IMR-90 (cell line): ENCODE measurements around the gene SRBD1. TPM values are rescaled to one million over a fixed set of nuclear protein-coding genes. Genes with fewer than 3 reads are reported as not detected.

Experiments used
- ATAC-seq: fragments of 200-7000 bp; cut with Tn5 transposase; 2 replicates; pipeline ENCODE4 v1.9.1; 2020; ENCODE audit warnings: low read depth, mild to moderate bottlenecking, moderate library complexity
- BruUV-seq: library from RNA; stranded (reverse); fragments of 400-500 nt; replicated peaks from 2 replicates; lab custom pipeline; 2021; lab: Mats Ljungman, UMichigan
- CTCF ChIA-PET: fragments of 300-600 bp; formaldehyde crosslinking; extraction: SDS; loops from one replicate; lab custom pipeline; 2021; ENCODE audit warnings: antibody characterized with exemption; lab: Yijun Ruan, JAX
- POLR2A ChIA-PET: fragments of 300-600 bp; sonication (Branson Sonifier 250); formaldehyde crosslinking; loops from one replicate; lab custom pipeline; 2022; ENCODE audit warnings: antibody characterized with exemption; ENCODE audit not compliant: unreplicated experiment; lab: Charles Lee
- DNase-seq: peaks from one replicate; pipeline ENCODE4 v3.0.0; 2013
- H2AFZ ChIP-seq: replicated peaks from 2 replicates; pipeline ENCODE3; 2013; ENCODE audit warnings: low read length, mild to moderate bottlenecking; ENCODE audit not compliant: poor library complexity
- H2AK5ac ChIP-seq: 2 replicates; pipeline ENCODE4 v1.6.1; 2013; ENCODE audit warnings: low read depth, low read length, inconsistent platforms
- H2AK9ac ChIP-seq: replicated peaks from 2 replicates; pipeline ENCODE3; 2013; ENCODE audit warnings: mild to moderate bottlenecking, low read depth, low read length, moderate library complexity; ENCODE audit not compliant: poor library complexity
- H2BK120ac ChIP-seq: 2 replicates; pipeline ENCODE4 v1.6.1; 2013; ENCODE audit warnings: low read depth, low read length, inconsistent platforms
- H2BK15ac ChIP-seq: 3 replicates; pipeline ENCODE4 v1.6.1; 2013; ENCODE audit warnings: low read depth, low read length, inconsistent platforms
- H2BK20ac ChIP-seq: 2 replicates; pipeline ENCODE4 v1.6.1; 2013; ENCODE audit warnings: low read depth, mild to moderate bottlenecking, inconsistent platforms, low read length, moderate library complexity
- H2BK5ac ChIP-seq: 2 replicates; pipeline ENCODE4 v1.6.1; 2013; ENCODE audit warnings: mild to moderate bottlenecking, low read depth, low read length, inconsistent platforms; ENCODE audit not compliant: poor library complexity, severe bottlenecking
- H3K14ac ChIP-seq: replicated peaks from 2 replicates; pipeline ENCODE4 v1.6.1; 2013; ENCODE audit warnings: low read depth, low read length, inconsistent platforms
- H3K18ac ChIP-seq: 2 replicates; pipeline ENCODE4 v1.6.1; 2013; ENCODE audit warnings: low read depth, low read length, control low read depth
- H3K23ac ChIP-seq: 2 replicates; pipeline ENCODE4 v1.6.1; 2013; ENCODE audit warnings: low read depth, low read length, inconsistent platforms
- H3K27ac ChIP-seq: 2 replicates; pipeline ENCODE4 v1.5.1; 2013; ENCODE audit warnings: mild to moderate bottlenecking, control low read depth, low read length; ENCODE audit not compliant: insufficient read depth
- H3K27me3 ChIP-seq: 2 replicates; pipeline ENCODE4 v1.6.1; 2013; ENCODE audit warnings: low read length; ENCODE audit not compliant: control insufficient read depth, insufficient read depth
- H3K36me3 ChIP-seq: 2 replicates; pipeline ENCODE4 v1.6.1; 2013; ENCODE audit warnings: low read length, mixed read lengths; ENCODE audit not compliant: control insufficient read depth, insufficient read depth
- H3K4ac ChIP-seq: 2 replicates; pipeline ENCODE4 v1.6.1; 2013; ENCODE audit warnings: low read depth, low read length, inconsistent platforms
- H3K4me1 ChIP-seq: 2 replicates; pipeline ENCODE4 v1.6.1; 2013; ENCODE audit warnings: low read length, mixed read lengths; ENCODE audit not compliant: control insufficient read depth, insufficient read depth
- H3K4me2 ChIP-seq: 2 replicates; pipeline ENCODE4 v1.6.1; 2013; ENCODE audit warnings: low read depth, mild to moderate bottlenecking, control low read depth, low read length, moderate library complexity
- H3K4me3 ChIP-seq: 2 replicates; pipeline ENCODE4 v1.5.1; 2013; ENCODE audit warnings: low read depth, mild to moderate bottlenecking, control low read depth, low read length, moderate library complexity; ENCODE audit not compliant: insufficient read depth
- H3K56ac ChIP-seq: 2 replicates; pipeline ENCODE4 v1.6.1; 2013; ENCODE audit warnings: low read length, inconsistent platforms; ENCODE audit not compliant: insufficient read depth; ENCODE audit errors: extremely low read depth
- H3K79me1 ChIP-seq, 2 experiments: 2 replicates each; pipeline ENCODE4 v1.6.1; 2013; ENCODE audit warnings: low read length in 2 of 2, inconsistent platforms in 1 of 2, low read depth in 1 of 2
- H3K9ac ChIP-seq: 2 replicates; pipeline ENCODE4 v1.6.1; 2013; ENCODE audit warnings: low read depth, low read length, control low read depth
- H3K9me1 ChIP-seq: 2 replicates; pipeline ENCODE4 v1.6.1; 2013; ENCODE audit warnings: low read length, inconsistent platforms; ENCODE audit not compliant: insufficient read depth
- H3K9me3 ChIP-seq: 2 replicates; pipeline ENCODE4 v1.6.1; 2013; ENCODE audit warnings: low read length; ENCODE audit not compliant: control insufficient read depth, insufficient read depth
- H4K20me1 ChIP-seq: 2 replicates; pipeline ENCODE4 v1.6.1; 2013; ENCODE audit warnings: low read length, inconsistent platforms; ENCODE audit not compliant: insufficient read depth
- H4K5ac ChIP-seq: 2 replicates; pipeline ENCODE4 v1.6.1; 2013; ENCODE audit warnings: mild to moderate bottlenecking, low read depth, low read length, control low read depth
- H4K8ac ChIP-seq, 2 experiments: 2 replicates each; pipeline ENCODE4 v1.6.1; 2013; ENCODE audit warnings: low read depth in 2 of 2, low read length in 2 of 2, control low read depth in 1 of 2, inconsistent platforms in 1 of 2
- H4K91ac ChIP-seq: 2 replicates; pipeline ENCODE4 v1.6.1; 2013; ENCODE audit warnings: low read depth, low read length, inconsistent platforms; ENCODE audit not compliant: insufficient read depth
- CHD1 ChIP-seq: IDR thresholded peaks from 2 replicates; pipeline ENCODE4 v1.6.1; 2012; ENCODE audit warnings: low read depth, low read length, improper control_type of control experiment
- FOS ChIP-seq: fragments of 150-350 bp; IDR thresholded peaks from 2 replicates; pipeline ENCODE4 v1.6.1; 2016; ENCODE audit warnings: low read depth, low read length
- MXI1 ChIP-seq: IDR thresholded peaks from 2 replicates; pipeline ENCODE4 v1.6.1; 2012; ENCODE audit warnings: low read depth, mild to moderate bottlenecking, low read length, moderate library complexity, borderline replicate concordance
- NFE2L2 ChIP-seq: fragments of 150-350 bp; IDR thresholded peaks from 2 replicates; pipeline ENCODE4 v1.6.1; 2016; ENCODE audit warnings: low read depth, mild to moderate bottlenecking, low read length
- SMC3 ChIP-seq: fragments of 150-350 bp; IDR thresholded peaks from 2 replicates; pipeline ENCODE4 v1.6.1; 2016; ENCODE audit warnings: low read depth, mild to moderate bottlenecking, antibody characterized with exemption, low read length, moderate library complexity
- WGBS, 2 experiments: methylation state at CpG; one replicate each; pipeline versions ENCODE4 v1.1.5 to v1.1.7; 2013; ENCODE audit warnings: missing lambda C conversion rate in 2 of 2; ENCODE audit not compliant: insufficient read length in 1 of 2; ENCODE audit errors: extremely low coverage in 2 of 2; 5-methylcytosine and 5-hydroxymethylcytosine counted together
- dilution Hi-C: fragments of 300-500 bp; cut with HindIII; formaldehyde crosslinking; loops from one replicate; pipeline ENCODE4 v1.14.3; 2018; ENCODE audit warnings: low sequenced_read_pairs; ENCODE audit not compliant: unreplicated experiment
- in situ Hi-C: fragments of 300-500 bp; cut with MboI; formaldehyde crosslinking; loops from 3 replicates; pipeline ENCODE4 v1.14.3; 2019; ENCODE audit warnings: low sequenced_read_pairs, inconsistent platforms, mixed read lengths
- intact Hi-C: fragments of 100-400 bp; cut with micrococcal nuclease; formaldehyde crosslinking; loops from 2 replicates; pipeline ENCODE4 v1.10.0; 2022
- polyA plus RNA-seq, 3 experiments: library from polyadenylated mRNA; depleted of rRNA; stranded (reverse); fragments of >200 nt; gene quantifications; 2 replicates each; pipeline ENCODE4 v1.2.3, GENCODE V29; 2012; ENCODE audit warnings: low replicate concordance in 1 of 3
- total RNA-seq: library from RNA; depleted of rRNA; stranded (reverse); fragments of >200 nt; gene quantifications from 2 replicates; pipeline ENCODE4 v1.2.3, GENCODE V29; 2012
- TF ChIP-seq, protein P1 (sequence below): conservative IDR thresholded peaks from 2 replicates; pipeline ENCODE4 v1.5.1; 2012; ENCODE audit warnings: mild to moderate bottlenecking, low read depth, low read length, improper control_type of control experiment

The SRBD1 gene
- total and polyA plus RNA-seq, 2 of the 4 experiments (the other 2 are of a cell fraction) = 3.5 to 14.7 TPM

DNA sequence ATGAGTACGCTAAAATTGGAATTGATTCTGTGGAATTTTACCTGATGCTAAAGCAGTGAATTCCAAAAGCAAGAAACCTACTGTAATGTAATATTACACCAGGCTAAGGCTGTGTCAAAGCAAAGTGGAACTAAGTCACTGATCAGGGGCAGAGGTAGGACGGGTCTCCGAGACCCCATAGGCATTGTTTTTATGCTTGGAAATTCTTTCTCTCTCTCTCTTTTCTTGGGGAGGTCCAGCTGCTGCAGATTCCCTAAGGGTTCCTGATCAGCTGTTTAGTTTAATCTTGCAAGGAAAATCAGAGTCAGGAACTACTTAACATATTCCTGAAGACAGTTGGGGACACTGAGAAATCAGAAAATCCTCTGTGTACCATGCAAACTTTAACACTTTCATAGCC, 220.2 kb downstream of the SRBD1 start:
- H3K27ac ChIP-seq = no peak overlapping the region
- dilution Hi-C loops (no loop called here), intact Hi-C loops (no loop called here), in situ Hi-C loops (no loop called here)
- no peak overlapping the region for H3K14ac ChIP-seq
- CTCF ChIA-PET = interaction anchor here (0.6 kb wide), 1 partner anchor 270 kb away, joined by 3 read pairs; no protein-coding TSS in a partner anchor
- no peak overlapping the region for H2BK15ac ChIP-seq
- no peaks in the 10 kb centered on the region for H3K27me3 ChIP-seq
- no peak overlapping the region for H3K4me2 ChIP-seq
- BruUV-seq = no TSS peak
- no peak overlapping the region for H4K8ac ChIP-seq
- no peak overlapping the region for H3K56ac ChIP-seq
- H3K4me1 ChIP-seq = peaks cover 3% of the 10 kb centered on the region; the same call in 1 of the 2 replicates
- H3K79me1 ChIP-seq = no peaks in the 10 kb centered on the region
- no peaks in the 10 kb centered on the region for H4K20me1 ChIP-seq
- DNase-seq (no peak), ATAC-seq (no peak)
- H2BK120ac ChIP-seq = no peak overlapping the region
- no peak overlapping the region for H3K18ac ChIP-seq
- no peak for TF ChIP-seq CHD1
- no peak for TF ChIP-seq FOS
- TF ChIP-seq SMC3 = no peak
- TF ChIP-seq MXI1 = no peak
- TF ChIP-seq, protein P1, sequence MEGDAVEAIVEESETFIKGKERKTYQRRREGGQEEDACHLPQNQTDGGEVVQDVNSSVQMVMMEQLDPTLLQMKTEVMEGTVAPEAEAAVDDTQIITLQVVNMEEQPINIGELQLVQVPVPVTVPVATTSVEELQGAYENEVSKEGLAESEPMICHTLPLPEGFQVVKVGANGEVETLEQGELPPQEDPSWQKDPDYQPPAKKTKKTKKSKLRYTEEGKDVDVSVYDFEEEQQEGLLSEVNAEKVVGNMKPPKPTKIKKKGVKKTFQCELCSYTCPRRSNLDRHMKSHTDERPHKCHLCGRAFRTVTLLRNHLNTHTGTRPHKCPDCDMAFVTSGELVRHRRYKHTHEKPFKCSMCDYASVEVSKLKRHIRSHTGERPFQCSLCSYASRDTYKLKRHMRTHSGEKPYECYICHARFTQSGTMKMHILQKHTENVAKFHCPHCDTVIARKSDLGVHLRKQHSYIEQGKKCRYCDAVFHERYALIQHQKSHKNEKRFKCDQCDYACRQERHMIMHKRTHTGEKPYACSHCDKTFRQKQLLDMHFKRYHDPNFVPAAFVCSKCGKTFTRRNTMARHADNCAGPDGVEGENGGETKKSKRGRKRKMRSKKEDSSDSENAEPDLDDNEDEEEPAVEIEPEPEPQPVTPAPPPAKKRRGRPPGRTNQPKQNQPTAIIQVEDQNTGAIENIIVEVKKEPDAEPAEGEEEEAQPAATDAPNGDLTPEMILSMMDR = no peak
- no peak for TF ChIP-seq NFE2L2
- no peaks in the 10 kb centered on the region for H3K9me1 ChIP-seq
- no peak overlapping the region for H3K23ac ChIP-seq
- H4K91ac ChIP-seq = no peak overlapping the region
- H3K9ac ChIP-seq = no peak overlapping the region
- 100% methylated on average over 1 of the region's 3 CpGs; no CpG with 5 or more reads in 1 of the 2 experiments for WGBS, 2 experiments
- no peak overlapping the region for H3K4me3 ChIP-seq
- H2AFZ ChIP-seq = no peak overlapping the region
- no peak overlapping the region for H2BK5ac ChIP-seq
- no peak overlapping the region for H2AK5ac ChIP-seq
- H3K4ac ChIP-seq = no peak overlapping the region
- no peak overlapping the region for H2BK20ac ChIP-seq
- no peak overlapping the region for H2AK9ac ChIP-seq
- H3K9me3 ChIP-seq = no peaks in the 10 kb centered on the region
- POLR2A ChIA-PET = no interaction called here
- no peak overlapping the region for H4K5ac ChIP-seq
- H3K36me3 ChIP-seq = peaks cover 2% of the 10 kb centered on the region; the same call in 1 of the 2 replicates
